GM19324 (cell line): ENCODE measurements around the gene EMB.
"Not testable (repeated sequence)": the region's sequence is repeated elsewhere in the genome, so short reads cannot be mapped to it uniquely, and the experiment has no call there.

Experiments used
- ATAC-seq: cut with Tn5 transposase; IDR thresholded peaks from one replicate; pipeline ENCODE4 v1.9.1; 2021; ENCODE audit warnings: mild to moderate bottlenecking, moderate library complexity; ENCODE audit not compliant: unreplicated experiment, low FRiP score

Gene EMB

GRCh38 chr5:50440651-50441492 is at the start of gene EMB:
Gene EMB (minus strand): TSS chr5:50441288. CDS start chr5:50441151, 137 bp downstream.
- peak; percentile 72 for ATAC-seq

- not testable (repeated sequence) for ATAC-seq
Observed at GRCh38 chr5:50489491-50489890, 48.4 kb upstream of the EMB start.

GRCh38 chr5:50478790-50479189 is 37.7 kb upstream of the EMB start:
- not testable (repeated sequence) for ATAC-seq

- ATAC-seq = peak; percentile 98
Observed at GRCh38 chr5:50476549-50476948, 35.5 kb upstream of the EMB start.

GRCh38 chr5:50465015-50465414 is 23.9 kb upstream of the EMB start:
- ATAC-seq = not testable (repeated sequence)

- ATAC-seq = no peak
Observed at GRCh38 chr5:50463726-50464125, 22.6 kb upstream of the EMB start.

- ATAC-seq = no peak
Observed at GRCh38 chr5:50463047-50463446, 22.0 kb upstream of the EMB start.

GRCh38 chr5:50462579-50462978 is 21.5 kb upstream of the EMB start:
- ATAC-seq = not testable (repeated sequence)

- not testable (repeated sequence) for ATAC-seq
Observed at GRCh38 chr5:50458372-50458771, 17.3 kb upstream of the EMB start.

- not testable (repeated sequence) for ATAC-seq
Observed at GRCh38 chr5:50449241-50449640, 8.2 kb upstream of the EMB start.

- ATAC-seq = no peak
Observed at GRCh38 chr5:50447941-50448340, 6.9 kb upstream of the EMB start.

- ATAC-seq = no peak
Observed at GRCh38 chr5:50447228-50447627, 6.1 kb upstream of the EMB start.

GRCh38 chr5:50445296-50445949 is 4.3 kb upstream of the EMB start:
- peak; percentile 74 for ATAC-seq

GRCh38 chr5:50442559-50443539 is 1.8 kb upstream of the EMB start:
- not testable (repeated sequence) for ATAC-seq

GRCh38 chr5:50441493-50441955 is 436 bp upstream of the EMB start:
- no peak for ATAC-seq

GRCh38 chr5:50439221-50439620 is 1.9 kb downstream of the EMB start:
- no peak for ATAC-seq

GRCh38 chr5:50438060-50438459 is 3.0 kb downstream of the EMB start:
- ATAC-seq = not testable (repeated sequence)

- ATAC-seq = no peak
Observed at GRCh38 chr5:50435168-50435567, 5.9 kb downstream of the EMB start.

GRCh38 chr5:50431133-50431904 is 9.8 kb downstream of the EMB start:
- ATAC-seq = not testable (repeated sequence)
